Smooth muscle cell (in vitro differentiated cells): ENCODE results near the gene MYO6. TPM values are rescaled to one million over a fixed set of nuclear protein-coding genes. Genes with fewer than 3 reads are reported as not detected.

Experiments
- DNase-seq: peaks from one replicate; lab custom pipeline; 2025; ENCODE audit not compliant: unreplicated experiment; lab: John Stamatoyannopoulos, UW
- H2AFZ ChIP-seq: fragments of 200-600 bp; sonication (generic); 2 replicates; pipeline ENCODE4 v1.6.0; 2016; ENCODE audit warnings: antibody characterized with exemption, low read depth, mild to moderate bottlenecking
- H3F3A ChIP-seq: fragments of 200-600 bp; sonication (generic); 2 replicates; pipeline ENCODE4 v1.6.0; 2017; ENCODE audit warnings: antibody characterized with exemption, low read depth
- H3K27ac ChIP-seq: fragments of 200-600 bp; sonication (generic); 2 replicates; pipeline ENCODE4 v1.5.1; 2016; ENCODE audit warnings: low read depth, mild to moderate bottlenecking
- H3K27me3 ChIP-seq: fragments of 200-600 bp; sonication (generic); 2 replicates; pipeline ENCODE4 v1.6.1; 2016; ENCODE audit warnings: low read depth, mild to moderate bottlenecking
- H3K36me3 ChIP-seq: fragments of 200-600 bp; sonication (generic); 2 replicates; pipeline ENCODE4 v1.5.1; 2016; ENCODE audit warnings: low read depth
- H3K4me1 ChIP-seq: fragments of 200-600 bp; sonication (generic); 2 replicates; pipeline ENCODE4 v1.5.1; 2016; ENCODE audit warnings: low read depth
- H3K4me2 ChIP-seq: fragments of 200-600 bp; sonication (generic); 2 replicates; pipeline ENCODE4 v1.6.0; 2016; ENCODE audit warnings: mild to moderate bottlenecking
- H3K4me3 ChIP-seq: fragments of 200-600 bp; sonication (generic); 2 replicates; pipeline ENCODE4 v1.5.1; 2016; ENCODE audit warnings: mild to moderate bottlenecking
- H3K79me2 ChIP-seq: fragments of 200-600 bp; sonication (generic); 2 replicates; pipeline ENCODE4 v1.6.0; 2016; ENCODE audit warnings: low read depth, mild to moderate bottlenecking
- H3K9ac ChIP-seq: fragments of 200-600 bp; sonication (generic); 2 replicates; pipeline ENCODE4 v1.6.0; 2016; ENCODE audit warnings: low read depth
- H3K9me3 ChIP-seq: fragments of 200-600 bp; sonication (generic); replicated peaks from 2 replicates; pipeline ENCODE4 v1.5.1; 2016; ENCODE audit warnings: low read depth
- H4K20me1 ChIP-seq: fragments of 200-600 bp; sonication (generic); 2 replicates; pipeline ENCODE4 v1.6.0; 2016; ENCODE audit warnings: low read depth
- CTCF ChIP-seq: fragments of 200-600 bp; sonication (generic); IDR thresholded peaks from 2 replicates; pipeline ENCODE4 v1.5.1; 2017; ENCODE audit warnings: borderline replicate concordance, mild to moderate bottlenecking, antibody characterized with exemption; ENCODE audit not compliant: insufficient read depth, poor library complexity, severe bottlenecking
- WGBS: methylation state at CpG from one replicate; pipeline ENCODE4 v1.1.7; 2016; ENCODE audit warnings: low lambda C conversion rate; 5-methylcytosine and 5-hydroxymethylcytosine counted together
- polyA plus RNA-seq: library from polyadenylated mRNA; unstranded; fragments of >200 nt; fragmentation: Nextera tagmentation; extraction: Ambion mirVana; gene quantifications from 2 replicates; pipeline ENCODE4 v1.2.1, GENCODE V29; 2016
- total RNA-seq: library from RNA; depleted of rRNA; stranded (reverse); fragments of >200 nt; gene quantifications from 2 replicates; pipeline ENCODE4 v1.2.3, GENCODE V29; 2014

The MYO6 gene
- total and polyA plus RNA-seq, 2 experiments from 2014 or later: 10.6 to 22.1 TPM

GRCh38 chr6:75937846-75938245 lies 188.8 kb downstream of the MYO6 start:
- no peak overlapping the region for H2AFZ ChIP-seq
- DNase-seq: no peak
- no peak overlapping the region for H3K9ac ChIP-seq
- no peak overlapping the region for H3K4me3 ChIP-seq
- H3K27me3 ChIP-seq: no peaks in the 10 kb centered on the region
- no peak for TF ChIP-seq CTCF
- no peak overlapping the region for H3K27ac ChIP-seq
- 74% methylated on average over 2 of the region's 2 CpGs for WGBS
- H3K9me3 ChIP-seq: no peaks in the 10 kb centered on the region
- H3K4me1 ChIP-seq: peaks cover 16% of the 10 kb centered on the region
- H3K36me3 ChIP-seq: no peaks in the 10 kb centered on the region
- no peaks in the 10 kb centered on the region for H3K79me2 ChIP-seq
- peaks cover 3% of the 10 kb centered on the region for H3F3A ChIP-seq
- no peaks in the 10 kb centered on the region for H4K20me1 ChIP-seq
- H3K4me2 ChIP-seq: no peak overlapping the region

GRCh38 chr6:75940564-75940963 lies 191.5 kb downstream of the MYO6 start:
- H3K79me2 ChIP-seq: no peaks in the 10 kb centered on the region
- H3K9ac ChIP-seq: no peak overlapping the region
- no peaks in the 10 kb centered on the region for H3K36me3 ChIP-seq
- no peaks in the 10 kb centered on the region for H3K27me3 ChIP-seq
- H3K4me3 ChIP-seq: no peak overlapping the region
- H3K9me3 ChIP-seq: no peaks in the 10 kb centered on the region
- TF ChIP-seq CTCF: no peak
- peak overlapping the region; percentile 63 for H2AFZ ChIP-seq
- WGBS: 27% methylated on average over 4 of the region's 4 CpGs
- DNase-seq: no peak
- peaks cover 8% of the 10 kb centered on the region for H3K4me1 ChIP-seq
- no peaks in the 10 kb centered on the region for H4K20me1 ChIP-seq
- peaks cover 3% of the 10 kb centered on the region for H3F3A ChIP-seq
- H3K4me2 ChIP-seq: no peak overlapping the region
- H3K27ac ChIP-seq: no peak overlapping the region

- 17% methylated on average over 1 of the region's 1 CpG for WGBS
- H3K4me2 ChIP-seq: no peak overlapping the region
- H3K27ac ChIP-seq: no peak overlapping the region
- H3K9me3 ChIP-seq: no peaks in the 10 kb centered on the region
- H3K36me3 ChIP-seq: no peaks in the 10 kb centered on the region
- DNase-seq: no peak
- H3K27me3 ChIP-seq: no peaks in the 10 kb centered on the region
- H3F3A ChIP-seq: no peaks in the 10 kb centered on the region
- no peaks in the 10 kb centered on the region for H3K79me2 ChIP-seq
- H3K9ac ChIP-seq: no peak overlapping the region
- TF ChIP-seq CTCF: no peak
- H3K4me1 ChIP-seq: peaks cover 14% of the 10 kb centered on the region
- no peak overlapping the region for H3K4me3 ChIP-seq
- H4K20me1 ChIP-seq: no peaks in the 10 kb centered on the region
- H2AFZ ChIP-seq: no peak overlapping the region
Measured at GRCh38 chr6:75941509-75941908, 192.5 kb downstream of the MYO6 start.

- no peak overlapping the region for H3K27ac ChIP-seq
Measured at GRCh38 chr6:75943381-75943780, 194.3 kb downstream of the MYO6 start.

More at GRCh38 chr6:75943381-75943780, 194.3 kb downstream of the MYO6 start:
- no peaks in the 10 kb centered on the region for H3K79me2 ChIP-seq
- no peaks in the 10 kb centered on the region for H3K27me3 ChIP-seq
- 95% methylated on average over 2 of the region's 2 CpGs for WGBS
- no peak for TF ChIP-seq CTCF
- H3K9me3 ChIP-seq: no peaks in the 10 kb centered on the region
- H3K9ac ChIP-seq: no peak overlapping the region
- H2AFZ ChIP-seq: no peak overlapping the region
- no peaks in the 10 kb centered on the region for H3K36me3 ChIP-seq
- no peak for DNase-seq
- H3K4me2 ChIP-seq: no peak overlapping the region
- no peak overlapping the region for H3K4me3 ChIP-seq
- no peaks in the 10 kb centered on the region for H3F3A ChIP-seq
- H3K4me1 ChIP-seq: peaks cover 19% of the 10 kb centered on the region
- no peaks in the 10 kb centered on the region for H4K20me1 ChIP-seq
